EL (cell line): Measurements from ENCODE around the gene HSPA4.

Experiments used
- DNase-seq: peaks from one replicate; pipeline ENCODE4 v3.0.0-alpha.2; 2016

HSPA4 gene

DNA sequence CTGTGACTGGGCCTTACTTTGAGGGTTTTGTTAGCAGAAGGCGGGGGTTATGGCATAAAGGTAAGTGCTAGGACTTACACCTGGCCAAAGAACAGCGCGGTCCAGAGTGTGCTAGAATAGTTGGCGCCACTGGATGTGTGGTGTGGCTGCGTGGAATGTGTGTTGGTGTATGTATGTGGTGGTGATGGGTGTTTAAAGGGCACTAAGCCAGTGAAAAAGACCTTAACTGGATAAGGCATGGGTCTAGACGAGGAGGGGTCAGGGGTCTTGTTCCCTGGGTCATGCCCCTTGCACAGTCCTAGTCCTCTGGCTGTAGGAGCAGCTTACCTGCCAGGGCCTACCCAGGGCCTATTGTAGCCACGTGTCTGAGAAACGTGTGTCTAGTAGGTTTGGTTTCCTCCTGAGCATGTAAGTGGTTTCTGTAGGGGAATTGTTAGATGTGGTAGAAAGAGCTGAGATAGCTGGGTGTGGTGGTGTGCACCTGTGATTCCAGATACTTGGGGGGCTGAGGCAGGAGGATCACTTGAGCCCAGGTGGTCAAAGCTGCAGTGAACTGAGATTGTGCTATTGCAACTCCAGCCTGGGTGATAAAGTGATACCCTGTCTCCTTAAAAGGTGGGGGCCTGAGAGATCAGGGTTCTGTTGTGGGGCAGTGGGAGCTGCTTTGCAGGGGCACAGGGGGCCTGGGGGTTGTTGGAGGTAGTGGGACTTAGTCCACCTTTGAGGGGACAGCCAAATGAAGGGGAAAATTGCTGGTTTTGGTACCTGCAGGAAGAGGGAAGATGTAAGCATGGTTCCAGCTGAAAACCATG lies 55.2 kb downstream of the HSPA4 start:
- no peak for DNase-seq

DNA sequence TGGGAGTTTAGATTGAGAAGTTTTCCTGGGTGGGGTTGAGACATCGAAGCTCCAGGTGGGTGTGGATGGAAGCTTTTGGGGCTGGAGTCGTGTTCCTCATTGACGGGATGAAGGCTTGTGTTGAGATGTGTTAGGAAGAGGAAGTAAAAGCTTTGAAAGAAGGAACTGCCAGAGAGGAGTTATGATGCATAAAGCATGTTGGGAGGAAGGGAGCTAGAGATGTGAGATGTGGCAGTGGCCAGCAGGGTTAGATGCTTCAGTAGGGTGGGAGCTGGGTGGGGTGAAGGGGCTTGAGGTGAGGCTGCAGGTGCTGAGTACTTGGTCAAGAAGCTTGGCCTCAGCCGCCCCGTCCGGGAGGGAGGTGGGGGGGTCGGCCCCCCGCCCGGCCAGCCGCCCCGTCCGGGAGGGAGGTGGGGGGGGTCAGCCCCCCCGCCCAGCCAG lies 56.7 kb downstream of the HSPA4 start:
- DNase-seq = no peak

DNA sequence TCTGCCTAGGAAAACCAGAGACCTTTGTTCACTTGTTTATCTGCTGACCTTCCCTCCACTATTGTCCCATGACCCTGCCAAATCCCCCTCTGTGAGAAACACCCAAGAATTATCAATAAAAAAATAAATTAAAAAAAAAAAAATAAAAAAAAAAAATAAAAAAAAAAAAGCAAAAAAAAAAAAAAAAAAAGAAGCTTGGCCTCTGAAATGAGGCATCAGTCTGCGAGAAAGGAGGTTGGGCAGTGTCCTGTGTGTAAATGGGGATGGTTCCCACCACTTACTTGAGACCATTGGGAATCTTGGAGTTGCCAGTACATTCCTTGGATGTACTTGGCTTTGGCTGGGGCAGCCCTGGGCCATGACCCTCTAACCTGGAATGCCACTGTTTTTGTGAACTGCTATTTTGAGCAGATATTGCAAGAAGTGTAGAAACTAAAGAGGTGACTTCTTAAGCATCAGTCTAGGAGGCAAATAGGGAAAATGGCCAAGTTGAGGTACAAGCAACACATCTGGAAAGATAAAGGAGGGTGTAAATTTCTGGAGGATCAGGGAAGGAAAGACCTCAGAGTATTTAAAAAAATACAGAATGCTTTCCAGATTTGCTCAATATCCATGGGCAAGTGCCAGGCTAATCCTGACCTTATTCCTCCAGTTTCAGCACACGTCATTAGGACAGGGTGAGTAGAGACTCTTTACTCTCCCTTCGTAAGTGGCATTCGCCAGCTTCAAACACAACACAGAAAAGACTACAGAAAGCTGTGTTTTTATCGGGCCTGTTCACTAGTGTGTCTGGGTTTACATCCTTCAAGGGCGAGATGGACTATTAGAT lies 58.1 kb downstream of the HSPA4 start:
- DNase-seq = no peak

DNA sequence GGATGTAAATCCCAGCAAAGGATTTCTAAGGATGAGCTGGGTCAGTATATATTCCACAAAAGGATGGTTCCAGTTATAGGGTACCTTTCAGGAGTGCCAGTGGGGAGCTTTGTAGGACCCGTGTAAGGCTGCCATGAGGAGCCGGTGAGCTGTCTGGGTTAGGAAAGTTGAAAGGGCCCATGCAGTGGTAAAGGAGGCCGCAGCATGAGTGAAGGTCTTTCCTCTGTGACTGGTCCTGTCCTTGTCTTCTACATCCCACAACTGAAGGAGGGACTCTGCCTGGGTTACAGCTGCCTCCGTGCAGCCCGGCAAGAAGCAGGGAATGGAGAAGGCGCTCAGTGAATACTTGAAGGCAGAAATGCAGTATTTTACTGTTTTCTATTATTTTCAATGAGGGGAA lies 58.9 kb downstream of the HSPA4 start:
- DNase-seq = no peak

DNA sequence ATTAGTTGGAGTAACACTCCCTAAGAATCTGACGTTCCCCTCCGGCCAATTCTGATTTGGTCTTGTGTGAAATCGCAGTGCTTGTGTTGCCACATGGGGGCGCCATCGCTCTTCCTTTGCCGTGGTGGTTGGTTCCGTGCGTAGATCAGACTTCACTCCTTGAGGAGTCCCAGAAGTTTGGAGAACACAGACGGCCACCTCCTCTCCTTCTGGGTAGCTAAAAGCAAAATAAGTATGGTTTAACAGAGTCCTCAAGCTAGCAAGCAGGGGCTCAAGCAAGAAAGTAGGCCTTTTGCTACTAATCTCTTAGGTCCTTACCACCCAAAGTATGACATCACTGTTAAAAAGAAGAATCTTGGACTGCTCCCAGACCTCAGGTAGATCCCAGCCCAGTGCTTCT lies 59.5 kb downstream of the HSPA4 start:
- DNase-seq = peak; percentile 79

DNA sequence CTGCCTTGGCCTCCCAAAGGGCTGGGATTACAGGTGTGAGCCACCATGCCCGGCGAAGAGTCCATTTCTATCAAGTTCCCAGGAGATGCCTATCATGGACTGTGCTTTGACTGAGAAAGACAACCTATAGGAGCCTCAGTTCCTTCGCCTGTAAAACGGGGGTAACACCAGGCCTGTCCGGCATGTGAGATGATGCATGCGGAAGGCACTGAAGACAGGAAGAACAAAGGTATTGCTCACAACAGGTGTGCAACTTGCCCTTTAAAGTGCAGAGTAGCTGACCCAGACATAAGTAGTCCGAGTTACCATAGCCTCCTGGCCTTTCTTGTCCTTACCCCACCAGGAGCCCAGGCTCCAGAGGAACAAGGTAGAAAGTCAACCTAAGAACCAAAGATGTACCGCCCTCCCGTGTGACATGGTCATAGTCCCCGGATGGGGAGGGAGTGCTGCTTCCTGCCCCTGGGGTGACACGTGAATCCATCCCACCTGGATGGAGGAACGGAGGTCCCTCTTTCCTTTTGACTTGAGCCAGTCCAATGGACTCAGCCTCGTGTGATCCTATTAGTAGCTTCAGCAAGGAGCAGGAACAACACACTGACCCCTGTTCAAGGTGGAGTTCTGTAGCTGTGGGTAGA lies 60.3 kb downstream of the HSPA4 start:
- DNase-seq = no peak

DNA sequence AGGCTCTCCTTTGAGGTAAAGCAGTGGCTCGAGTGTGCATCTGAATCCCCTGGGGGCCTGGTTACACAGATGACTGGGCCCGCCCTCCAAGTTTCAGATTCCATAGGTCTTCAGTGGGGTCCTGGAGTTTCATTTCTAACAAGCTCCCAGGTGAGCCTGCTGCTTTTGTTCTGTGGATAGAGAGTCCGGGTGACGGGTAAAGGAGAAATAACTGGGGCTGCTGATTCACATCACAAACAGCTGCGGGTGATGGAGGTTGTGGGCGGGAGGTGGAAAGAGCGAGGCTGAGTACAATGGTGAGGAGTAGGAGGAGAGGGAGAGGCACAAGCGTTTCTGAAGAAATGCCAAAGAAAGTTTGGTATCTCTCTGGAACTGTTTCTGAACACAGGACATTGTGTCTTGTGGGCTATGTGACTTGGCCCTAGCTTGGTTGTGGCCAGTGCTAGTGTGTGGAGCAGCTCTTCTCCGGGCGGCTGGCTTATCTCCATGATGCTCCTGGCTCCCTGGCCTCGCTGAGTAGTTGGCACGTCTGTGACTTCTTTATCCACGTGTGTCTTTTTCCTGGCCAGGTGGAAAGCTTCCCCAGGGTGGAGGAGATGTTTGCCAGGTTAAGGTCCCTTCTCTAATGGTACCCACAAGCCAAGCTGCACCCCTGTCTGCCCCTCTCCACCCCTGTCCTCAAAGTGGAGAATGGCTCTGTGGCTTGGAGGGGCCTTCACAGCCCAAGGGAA lies 61.7 kb downstream of the HSPA4 start:
- DNase-seq = peak; percentile 59

DNA sequence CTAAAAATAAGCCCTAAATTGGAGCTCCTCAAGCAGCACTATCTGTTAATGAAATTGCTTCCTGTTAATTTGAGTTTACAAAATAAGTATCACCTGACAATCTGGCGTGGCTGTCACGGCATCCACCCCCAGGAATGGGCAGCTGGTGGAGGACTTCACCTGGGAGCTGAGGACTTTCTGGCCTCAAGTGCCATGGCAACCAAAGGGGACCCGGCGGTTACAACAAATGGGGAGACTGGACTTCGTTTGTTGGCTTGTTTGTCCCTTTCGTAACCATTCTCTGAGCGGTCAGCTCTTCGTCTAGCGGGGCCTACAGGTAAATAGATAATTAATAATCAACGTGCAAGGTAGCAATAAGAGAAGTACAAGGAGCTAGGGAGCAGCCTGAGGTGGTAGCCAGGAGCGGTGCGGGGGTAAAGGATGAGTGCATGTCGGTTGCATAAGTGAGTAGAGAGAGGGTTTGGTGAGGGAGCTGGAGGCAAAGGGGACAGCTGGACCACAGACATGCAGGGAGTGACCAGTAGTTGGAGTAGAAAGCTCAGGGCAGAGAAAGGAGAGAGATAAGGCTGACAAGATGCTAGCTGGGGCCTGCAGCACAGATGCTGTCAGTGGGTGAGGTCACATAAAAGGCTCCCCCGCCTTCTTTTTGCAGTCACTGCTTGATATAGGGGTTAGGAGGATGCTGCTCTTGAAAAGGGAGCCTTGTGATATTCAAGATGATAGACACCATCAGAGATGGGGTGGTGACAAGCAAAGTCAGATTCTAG lies 62.5 kb downstream of the HSPA4 start:
- DNase-seq = no peak

DNA sequence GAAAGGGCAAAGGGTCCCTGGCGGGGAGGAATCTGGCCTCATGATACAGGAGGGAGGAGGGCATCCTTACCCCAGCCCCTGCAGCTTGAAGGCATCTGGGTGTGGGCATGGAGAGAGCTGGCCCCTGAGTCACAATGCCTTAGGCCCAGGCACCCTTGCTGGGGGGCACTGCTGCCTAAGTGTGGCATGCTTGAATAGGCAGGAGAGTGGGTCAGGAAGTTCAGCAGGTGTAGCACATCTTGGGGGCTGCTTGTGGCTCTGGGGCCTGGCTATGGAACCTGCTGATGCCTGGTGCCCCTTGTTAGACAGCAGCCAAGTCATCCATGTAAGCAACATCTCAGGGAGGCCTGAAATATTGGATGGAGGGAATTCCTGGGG lies 63.1 kb downstream of the HSPA4 start:
- no peak for DNase-seq

DNA sequence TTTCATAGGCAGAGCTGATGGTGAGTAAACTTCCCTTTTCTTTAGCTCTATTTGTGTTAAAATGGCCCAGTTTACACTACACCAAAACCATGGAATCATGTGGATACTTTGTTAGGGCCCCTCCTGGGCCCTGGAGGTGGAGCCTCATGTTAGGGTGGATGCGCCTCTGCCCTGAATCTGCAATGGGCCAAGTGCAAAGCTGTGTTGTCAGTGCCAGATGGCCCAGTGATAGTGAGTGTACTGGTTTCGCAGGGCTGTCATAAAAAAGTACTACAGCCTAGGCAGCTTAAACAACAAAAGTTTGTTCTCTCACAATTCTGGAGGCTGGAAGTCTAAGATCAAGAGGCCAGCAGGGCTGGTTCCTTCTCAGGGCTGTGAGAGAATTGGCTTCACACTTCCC lies 64.8 kb downstream of the HSPA4 start:
- DNase-seq = no peak

DNA sequence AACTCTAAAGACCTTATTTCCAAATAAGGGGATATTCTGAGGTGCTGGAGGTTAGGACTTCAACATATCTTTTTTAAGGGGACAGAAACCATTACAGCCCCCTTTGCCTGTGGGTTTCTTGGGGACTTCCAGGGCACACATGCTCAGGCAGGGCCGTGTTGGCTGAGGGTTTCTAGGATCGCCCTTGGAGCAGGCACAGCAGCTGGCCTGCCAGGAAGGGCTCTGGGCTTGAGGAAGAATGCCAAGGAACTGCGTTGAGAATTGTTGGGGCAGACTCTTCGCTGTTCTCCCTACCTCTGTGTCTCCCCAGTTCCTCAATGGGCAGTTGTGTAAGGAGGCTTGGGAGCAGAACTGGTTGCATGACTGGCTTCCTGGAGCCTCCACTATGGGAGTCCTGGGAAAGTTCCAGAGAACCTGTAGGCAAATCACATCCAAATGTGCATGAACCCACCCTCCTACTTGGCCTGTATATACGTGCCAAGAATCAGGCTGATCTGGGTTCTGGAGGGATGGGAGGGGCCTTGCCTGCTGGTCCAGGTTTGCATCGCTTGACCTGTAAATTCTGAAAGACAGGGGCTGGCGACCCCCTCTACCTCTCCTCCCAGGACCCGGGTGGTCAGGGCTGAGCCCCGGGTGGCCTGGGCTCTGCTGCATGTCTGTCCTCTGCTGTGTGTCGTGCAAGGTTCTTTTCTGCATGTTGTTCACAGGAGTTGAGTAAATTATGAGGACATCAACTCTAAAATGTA lies 65.5 kb downstream of the HSPA4 start:
- no peak for DNase-seq

DNA sequence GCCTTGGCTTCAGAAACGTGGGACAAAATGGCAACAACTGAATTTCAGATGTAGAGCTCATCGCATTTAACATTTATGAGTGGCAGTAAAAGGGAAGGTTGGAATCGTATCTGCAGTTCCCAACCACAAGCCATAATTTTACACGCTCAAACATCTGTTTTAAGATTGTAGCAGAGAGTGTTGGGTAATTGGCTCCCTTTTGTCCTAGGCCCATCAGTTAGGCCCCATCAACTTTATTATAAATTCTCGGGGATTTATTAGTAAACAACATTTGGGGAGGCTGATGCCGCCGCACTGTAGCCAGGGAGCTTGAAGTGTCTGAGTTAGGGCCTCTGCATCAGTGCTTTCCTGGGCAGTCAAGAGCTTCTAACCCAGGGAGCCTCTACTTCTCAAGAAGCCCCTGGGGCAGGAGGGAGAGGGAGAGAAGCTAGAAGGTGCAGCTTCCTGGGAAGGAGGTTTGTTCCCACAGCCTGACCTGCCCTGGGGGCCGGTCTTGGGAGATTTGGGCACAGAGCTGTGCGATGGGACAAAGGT lies 66.2 kb downstream of the HSPA4 start:
- DNase-seq = no peak

DNA sequence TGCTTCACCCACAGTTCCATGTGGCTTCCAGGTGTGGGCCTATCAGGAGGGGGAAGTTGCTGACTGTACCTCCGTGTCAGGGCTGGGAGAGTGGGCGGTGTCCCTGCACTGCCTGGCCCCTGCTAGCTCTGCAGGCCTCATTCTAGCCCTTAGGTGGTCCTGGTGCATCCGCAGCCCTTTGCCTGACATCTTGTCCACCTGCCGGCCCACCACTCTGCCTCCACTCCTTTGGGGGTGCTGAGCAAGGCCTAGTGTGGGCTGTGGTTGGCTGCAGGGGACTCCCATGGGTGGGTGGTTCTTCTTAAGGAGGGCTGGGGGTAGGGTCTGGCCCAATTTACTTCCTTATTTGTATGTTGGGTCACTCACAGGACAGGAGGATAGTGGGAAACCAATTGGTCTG lies 66.9 kb downstream of the HSPA4 start:
- no peak for DNase-seq

DNA sequence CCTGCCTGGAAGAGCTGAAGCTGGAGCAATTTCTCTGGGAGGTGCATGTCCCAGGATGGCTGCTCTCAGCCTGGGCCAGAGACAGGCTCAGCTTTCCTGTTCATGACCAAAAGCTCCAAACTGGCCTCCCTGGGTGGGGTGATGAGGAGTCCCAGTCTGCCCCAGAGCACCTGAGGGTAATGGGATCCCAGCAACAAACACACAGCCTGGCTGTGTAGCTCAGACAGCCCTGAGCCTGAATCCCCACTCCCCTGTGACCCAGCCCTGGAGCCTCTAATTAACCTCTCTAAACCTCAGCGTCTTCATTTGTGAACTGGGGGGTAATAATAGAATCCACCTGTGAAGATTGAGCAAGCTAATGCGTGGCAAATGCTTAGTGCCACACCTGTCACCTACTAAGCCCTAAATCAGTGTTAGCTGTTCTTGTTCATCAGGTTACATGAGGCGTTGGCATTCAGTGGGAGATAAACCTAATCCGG lies 67.5 kb downstream of the HSPA4 start:
- no peak for DNase-seq

DNA sequence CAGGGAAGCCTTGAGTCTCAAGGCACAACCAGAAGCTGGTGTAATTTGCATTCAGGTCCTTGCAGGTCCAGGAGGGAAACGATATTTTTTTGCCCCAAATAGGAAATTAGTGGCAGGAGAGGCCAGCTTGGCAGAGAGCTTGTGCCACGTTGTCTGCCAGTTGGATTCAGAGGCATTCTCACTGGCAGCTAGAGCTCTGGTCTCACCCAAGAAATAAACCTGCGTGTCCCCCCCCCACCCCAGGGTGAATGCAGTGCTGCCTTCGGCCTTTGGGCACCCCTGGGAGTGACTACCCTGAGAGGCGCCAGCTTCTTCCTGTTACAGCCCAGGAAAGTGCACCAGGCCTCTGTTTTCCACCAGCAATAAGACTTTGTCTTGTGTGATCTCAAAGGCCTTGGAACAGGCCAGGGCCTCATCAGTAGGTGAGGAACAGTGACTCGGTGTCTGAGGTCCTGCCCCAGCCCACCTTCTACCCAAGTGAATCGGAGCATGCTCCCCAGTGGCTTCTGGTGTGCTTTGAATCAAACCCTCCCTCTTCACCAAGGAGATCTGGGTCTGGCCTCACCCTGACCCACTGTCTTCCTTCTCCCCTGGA lies 68.4 kb downstream of the HSPA4 start:
- DNase-seq = no peak

DNA sequence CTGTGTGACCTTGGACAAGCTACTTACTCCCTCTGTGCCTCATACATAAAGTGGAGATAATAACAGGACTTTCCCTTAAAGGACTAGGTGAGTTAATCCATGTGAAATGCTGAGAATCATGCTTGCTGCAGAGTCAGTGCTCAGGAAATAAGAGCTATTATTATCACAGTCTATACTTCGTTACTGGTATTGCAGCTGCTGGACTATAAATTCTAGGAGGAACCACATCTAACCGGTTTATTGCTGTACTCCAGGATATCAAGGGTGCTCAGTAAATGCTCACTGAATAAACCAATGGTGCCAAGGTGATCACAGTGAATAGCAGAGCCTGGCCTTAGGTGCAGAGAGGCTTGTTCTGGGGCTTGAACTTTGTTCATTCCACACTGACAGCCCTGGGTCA lies 69.3 kb downstream of the HSPA4 start:
- no peak for DNase-seq

DNA sequence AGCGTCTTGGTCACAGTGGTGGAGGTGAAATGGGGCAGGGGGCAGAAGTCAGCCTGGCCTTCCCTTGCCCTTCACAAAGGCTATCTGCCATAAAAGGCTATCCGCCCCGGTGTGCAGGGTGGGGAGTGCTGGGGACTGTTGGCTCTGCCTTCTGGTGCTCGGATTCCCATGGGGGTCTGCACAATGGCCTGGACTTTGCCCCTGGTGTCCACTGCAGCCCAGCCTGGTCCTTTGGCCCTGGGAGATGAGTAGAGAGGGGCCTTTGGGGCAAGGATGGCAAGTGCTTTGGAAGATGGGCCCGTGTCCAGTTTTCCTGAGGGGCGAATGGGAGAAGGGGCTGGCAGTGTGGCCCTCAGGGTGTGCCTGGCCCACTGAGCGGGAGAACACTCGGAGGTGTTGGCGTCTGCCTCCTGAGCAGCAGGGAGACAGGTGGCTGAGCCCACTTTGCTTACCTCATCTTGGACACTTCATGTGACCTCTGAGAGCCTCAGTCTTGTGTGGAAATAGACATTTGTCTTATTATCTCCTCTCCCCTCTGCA lies 69.9 kb downstream of the HSPA4 start:
- no peak for DNase-seq

DNA sequence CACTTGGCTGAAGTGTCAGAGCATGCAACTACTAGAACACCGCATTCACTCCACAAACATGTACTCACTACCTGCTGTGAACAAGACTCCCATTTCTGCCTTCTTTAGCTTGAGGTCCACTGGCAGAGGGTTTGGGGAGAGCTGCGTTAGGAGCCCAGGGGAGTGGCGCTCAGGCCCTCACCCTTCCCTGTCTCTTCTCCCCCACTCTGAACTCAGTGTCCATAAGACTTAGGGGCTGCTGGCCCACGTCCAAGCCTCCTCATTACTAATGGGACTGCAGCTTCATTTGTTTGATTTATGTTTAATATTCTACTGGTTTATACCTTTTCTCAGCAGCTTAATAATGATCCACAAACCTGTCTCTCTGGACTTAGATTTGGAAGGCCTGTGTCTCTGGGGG lies 70.9 kb downstream of the HSPA4 start:
- no peak for DNase-seq

DNA sequence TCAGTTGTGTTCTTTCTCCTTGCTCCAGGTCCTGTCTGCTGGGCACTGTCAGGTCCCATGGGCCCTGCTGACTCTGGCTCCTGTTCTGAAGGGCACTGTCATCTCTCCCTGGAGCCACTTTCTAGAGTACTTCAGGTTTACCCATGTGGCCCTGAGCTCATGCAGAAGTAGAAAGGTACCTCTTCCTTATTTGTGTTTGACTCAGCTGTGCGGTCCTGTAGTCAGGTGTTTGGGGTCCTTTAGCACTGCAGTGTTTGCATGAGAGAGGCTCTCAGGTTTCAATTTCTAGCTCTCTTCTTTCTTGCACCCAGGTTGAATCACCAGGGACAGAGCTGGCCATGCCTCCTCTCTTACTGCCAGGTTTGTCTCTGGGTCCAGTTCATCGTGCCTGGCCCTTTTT lies 71.5 kb downstream of the HSPA4 start:
- no peak for DNase-seq

DNA sequence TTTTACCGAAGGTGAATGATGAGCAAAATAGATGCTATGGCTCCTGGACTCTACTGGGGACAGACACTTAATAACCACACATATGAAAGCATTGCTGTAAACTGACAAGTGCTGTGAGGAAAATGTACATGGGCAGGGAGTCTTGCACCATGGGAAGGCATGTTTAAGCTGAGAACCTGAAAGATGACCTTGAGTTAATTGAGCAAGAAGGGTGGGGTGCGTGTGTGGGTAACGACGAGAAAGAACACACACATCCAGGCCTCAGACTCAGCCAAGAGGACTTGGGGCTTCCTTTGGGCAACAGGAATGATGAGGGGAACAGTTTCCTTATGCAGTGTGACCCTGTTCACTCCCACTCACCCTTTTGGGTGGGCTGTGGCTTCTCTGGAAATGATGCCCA lies 73.1 kb downstream of the HSPA4 start:
- DNase-seq = no peak
